GM19463 (cell line): ENCODE measurements around the gene NRN1L.

Source experiments
- ATAC-seq: cut with Tn5 transposase; IDR thresholded peaks from one replicate; pipeline ENCODE4 v1.9.1; 2021; ENCODE audit warnings: mild to moderate bottlenecking, moderate library complexity; ENCODE audit not compliant: unreplicated experiment

The NRN1L gene

GRCh38 chr16:67915831-67916723, 31.4 kb downstream of the NRN1L start:
- no peak for ATAC-seq

- ATAC-seq: no peak
Observed at GRCh38 chr16:67917140-67917851, 32.6 kb downstream of the NRN1L start.

GRCh38 chr16:67917852-67918236, 33.2 kb downstream of the NRN1L start:
- ATAC-seq: no peak

GRCh38 chr16:67919622-67920221, 35.0 kb downstream of the NRN1L start:
- ATAC-seq: no peak

GRCh38 chr16:67922221-67922620, 37.5 kb downstream of the NRN1L start:
- no peak for ATAC-seq

- ATAC-seq: no peak
Observed at GRCh38 chr16:67922740-67923139, 38.1 kb downstream of the NRN1L start.

GRCh38 chr16:67923414-67924116, 38.9 kb downstream of the NRN1L start:
- ATAC-seq: no peak

GRCh38 chr16:67924140-67924906, 39.6 kb downstream of the NRN1L start:
- no peak for ATAC-seq

- no peak for ATAC-seq
Observed at GRCh38 chr16:67926181-67926750, 41.6 kb downstream of the NRN1L start.

- ATAC-seq: no peak
Observed at GRCh38 chr16:67927131-67927941, 42.7 kb downstream of the NRN1L start.

- no peak for ATAC-seq
Observed at GRCh38 chr16:67928147-67928546, 43.5 kb downstream of the NRN1L start.

- ATAC-seq: no peak
Observed at GRCh38 chr16:67928561-67929364, 44.1 kb downstream of the NRN1L start.

- no peak for ATAC-seq
Observed at GRCh38 chr16:67930191-67930590, 45.5 kb downstream of the NRN1L start.

- ATAC-seq: no peak
Observed at GRCh38 chr16:67930678-67931211, 46.1 kb downstream of the NRN1L start.

GRCh38 chr16:67931712-67932461, 47.2 kb downstream of the NRN1L start, which contains the start of gene CTRL:
CTRL (minus strand) TSS chr16:67931862; CDS start chr16:67931852, 10 bp downstream.
- no peak for ATAC-seq

- no peak for ATAC-seq
Observed at GRCh38 chr16:67932462-67932840, 47.8 kb downstream of the NRN1L start.

GRCh38 chr16:67933805-67934204, 49.1 kb downstream of the NRN1L start:
- ATAC-seq: no peak
